GM12873 (cell line): ENCODE measurements around the gene NR2E3.

Experiments
- TF ChIP-seq, protein P1 (sequence below): IDR thresholded peaks from 2 replicates; pipeline ENCODE4 v1.5.1; 2012; ENCODE audit warnings: low read depth, mild to moderate bottlenecking, moderate library complexity, low read length, control low read depth; ENCODE audit not compliant: insufficient read depth; ENCODE audit errors: missing control alignments

The NR2E3 gene

DNA sequence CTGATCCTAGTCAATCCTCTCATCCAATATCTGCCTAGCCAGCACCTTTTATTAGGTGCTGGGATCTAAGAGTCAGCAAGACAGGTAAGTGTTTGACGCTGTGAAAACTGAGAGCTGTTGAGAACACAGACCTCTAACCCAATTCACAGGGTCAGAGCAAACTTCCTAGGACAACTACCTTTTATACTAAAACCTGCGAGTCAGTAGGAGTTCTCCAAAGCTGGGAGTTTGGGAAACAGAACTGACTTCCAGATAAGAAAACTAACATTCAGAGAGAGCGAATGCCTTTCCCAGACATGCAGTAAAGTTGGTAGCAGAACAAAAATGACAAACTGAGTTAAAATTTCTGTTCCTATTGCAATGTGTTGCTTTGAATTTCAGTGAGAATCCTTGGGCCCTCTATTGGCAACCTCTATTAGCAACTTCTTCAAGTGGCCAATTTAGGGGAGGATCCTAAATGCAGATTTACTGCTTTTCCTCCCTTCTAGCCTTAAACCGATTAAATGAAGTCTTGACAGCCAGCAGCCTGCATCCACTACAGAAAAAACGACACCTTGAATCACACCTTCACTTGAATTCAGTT lies 11.3 kb downstream of the NR2E3 start:
- TF ChIP-seq, protein P1, sequence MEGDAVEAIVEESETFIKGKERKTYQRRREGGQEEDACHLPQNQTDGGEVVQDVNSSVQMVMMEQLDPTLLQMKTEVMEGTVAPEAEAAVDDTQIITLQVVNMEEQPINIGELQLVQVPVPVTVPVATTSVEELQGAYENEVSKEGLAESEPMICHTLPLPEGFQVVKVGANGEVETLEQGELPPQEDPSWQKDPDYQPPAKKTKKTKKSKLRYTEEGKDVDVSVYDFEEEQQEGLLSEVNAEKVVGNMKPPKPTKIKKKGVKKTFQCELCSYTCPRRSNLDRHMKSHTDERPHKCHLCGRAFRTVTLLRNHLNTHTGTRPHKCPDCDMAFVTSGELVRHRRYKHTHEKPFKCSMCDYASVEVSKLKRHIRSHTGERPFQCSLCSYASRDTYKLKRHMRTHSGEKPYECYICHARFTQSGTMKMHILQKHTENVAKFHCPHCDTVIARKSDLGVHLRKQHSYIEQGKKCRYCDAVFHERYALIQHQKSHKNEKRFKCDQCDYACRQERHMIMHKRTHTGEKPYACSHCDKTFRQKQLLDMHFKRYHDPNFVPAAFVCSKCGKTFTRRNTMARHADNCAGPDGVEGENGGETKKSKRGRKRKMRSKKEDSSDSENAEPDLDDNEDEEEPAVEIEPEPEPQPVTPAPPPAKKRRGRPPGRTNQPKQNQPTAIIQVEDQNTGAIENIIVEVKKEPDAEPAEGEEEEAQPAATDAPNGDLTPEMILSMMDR: no peak

DNA sequence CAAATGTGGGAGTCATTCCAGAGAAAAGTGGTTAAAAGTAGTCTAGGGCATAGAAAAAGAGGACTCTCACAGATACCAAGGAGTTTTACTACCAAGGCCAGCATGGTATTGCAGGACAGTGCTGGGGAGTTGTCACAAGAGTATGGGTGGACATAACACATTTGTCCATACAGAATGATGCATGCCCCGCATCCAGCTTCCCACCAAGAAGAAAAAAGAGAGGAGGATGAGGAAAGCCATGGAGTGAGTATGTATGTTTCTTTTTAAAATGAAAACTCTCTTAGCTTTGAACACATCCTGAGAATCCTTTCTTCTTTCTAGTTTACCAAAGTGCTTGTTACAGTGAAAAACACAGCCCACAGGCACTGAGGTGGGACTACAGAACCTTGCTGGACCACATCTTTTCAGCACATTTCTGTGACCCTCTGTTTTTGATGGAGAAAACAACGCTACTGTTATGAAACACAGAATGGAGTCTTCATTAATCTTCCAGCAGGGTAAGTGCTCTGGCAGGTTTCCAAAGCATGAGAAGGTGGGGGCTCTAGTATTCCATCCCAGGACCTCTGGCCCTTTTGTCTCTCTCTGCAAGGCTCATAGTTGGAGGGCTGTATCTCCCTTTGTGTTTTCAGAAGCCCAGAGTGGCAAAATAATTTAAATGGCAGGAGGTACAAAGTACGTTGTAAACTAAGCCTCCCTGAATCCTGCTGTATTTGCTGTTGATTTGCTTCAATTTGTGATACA lies 12.7 kb downstream of the NR2E3 start:
- TF ChIP-seq, protein P1: no peak

DNA sequence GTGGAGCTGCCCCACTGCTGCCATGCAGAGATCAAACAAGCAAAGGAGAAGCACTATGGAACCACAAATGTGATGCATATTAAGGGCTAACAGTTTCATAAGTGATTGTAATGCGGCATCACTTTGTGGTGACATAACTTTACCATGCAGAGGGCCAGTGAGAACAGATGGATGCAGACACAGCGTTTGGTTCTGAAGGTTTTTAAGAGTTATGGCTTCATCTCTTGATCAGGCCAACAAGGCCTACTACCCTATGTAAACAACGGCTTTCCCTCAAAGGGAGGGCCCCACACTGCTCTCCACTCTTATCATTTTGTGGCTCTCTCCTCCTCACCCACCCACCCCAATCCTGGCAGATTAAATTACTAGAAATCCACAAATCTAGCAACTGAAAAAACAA lies 13.4 kb downstream of the NR2E3 start:
- TF ChIP-seq, protein P1: no peak

DNA sequence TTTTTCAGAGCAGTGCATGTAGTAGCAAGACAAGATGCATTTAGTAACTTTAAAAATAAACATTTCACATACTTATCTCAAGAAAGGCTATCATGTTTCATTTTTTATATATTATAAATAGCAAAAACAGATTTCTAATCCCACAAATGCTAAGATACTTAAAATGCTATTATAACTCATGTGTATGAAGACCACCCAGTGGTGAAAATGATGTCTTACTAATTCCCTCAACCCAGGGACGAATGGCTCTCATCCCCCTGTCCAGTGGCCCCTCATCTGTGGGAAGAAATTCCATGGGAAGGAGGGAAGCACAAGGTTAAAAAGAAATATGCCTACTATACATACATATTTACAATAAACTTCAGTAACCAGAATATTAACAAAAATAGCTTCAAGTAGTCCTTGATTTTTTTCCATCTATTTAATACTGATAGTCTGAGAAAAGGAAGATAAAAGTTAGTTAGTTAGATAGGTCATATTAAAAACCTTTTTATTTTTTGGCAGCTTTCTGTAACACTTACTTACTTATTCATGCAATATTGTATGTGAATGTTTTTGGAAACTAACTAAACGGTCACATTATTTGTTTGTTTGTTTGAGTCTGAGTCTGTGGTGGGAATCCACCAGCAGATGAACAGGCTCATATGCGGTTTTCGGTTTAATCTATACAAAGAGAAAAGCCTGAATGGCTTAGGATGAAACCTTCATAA lies 14.8 kb downstream of the NR2E3 start:
- TF ChIP-seq, protein P1: no peak

DNA sequence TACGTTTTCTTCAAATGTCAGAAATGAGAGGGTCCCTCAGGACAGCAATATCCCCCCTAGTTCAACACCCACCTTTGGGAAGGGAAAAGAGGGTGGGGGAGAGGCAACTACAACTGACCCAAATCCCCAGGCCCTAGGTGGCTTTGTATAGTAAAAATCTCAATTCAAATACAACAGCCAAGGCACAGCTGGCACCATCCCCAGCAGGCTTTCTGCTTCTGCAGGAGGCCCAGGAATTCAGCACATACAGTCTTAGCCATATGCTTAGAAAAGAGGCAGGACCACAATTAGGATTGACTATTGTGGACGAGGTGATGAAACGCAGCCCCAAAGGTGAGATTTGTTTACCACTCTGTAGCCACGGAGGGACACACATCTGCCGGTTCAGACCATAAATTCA lies 15.8 kb downstream of the NR2E3 start:
- TF ChIP-seq, protein P1: no peak

DNA sequence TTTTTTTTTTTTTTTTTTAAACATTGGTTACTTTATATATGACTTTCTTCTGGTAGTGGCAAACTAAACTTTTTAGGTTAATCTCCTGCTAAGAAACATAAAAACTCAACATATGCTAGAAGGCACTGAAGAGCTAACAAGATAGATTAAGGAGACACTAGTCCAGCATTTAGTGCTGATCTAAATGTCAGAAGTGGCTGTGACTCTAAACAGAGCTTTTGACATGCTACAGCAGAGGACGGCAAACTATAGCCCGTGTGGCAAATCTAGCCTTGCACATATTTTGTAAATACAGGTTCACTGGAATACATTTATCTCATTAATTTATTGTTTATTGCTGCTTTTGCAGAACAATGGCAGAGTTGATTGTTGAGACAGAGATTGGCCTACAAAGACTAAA lies 20.6 kb downstream of the NR2E3 start:
- TF ChIP-seq, protein P1: no peak

DNA sequence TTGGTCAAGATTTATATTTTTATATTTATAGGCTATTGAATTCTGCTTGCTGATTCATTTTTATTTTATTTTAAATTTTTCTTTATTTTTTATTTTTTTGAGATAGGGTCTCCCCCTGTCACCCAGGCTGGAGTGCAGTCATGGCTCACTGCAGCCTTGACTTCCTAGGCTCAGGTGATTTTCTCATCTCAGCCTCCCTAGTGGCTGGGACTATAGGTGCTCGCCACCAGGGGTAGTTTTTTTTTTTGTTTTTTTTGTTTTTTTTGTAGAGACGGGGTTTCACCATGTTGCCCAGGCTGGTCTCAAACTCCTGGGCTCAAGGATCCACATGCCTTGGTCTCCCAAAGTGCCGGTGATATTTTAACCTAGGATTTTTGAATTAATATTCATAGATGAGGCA lies 31.2 kb downstream of the NR2E3 start:
- TF ChIP-seq, protein P1: no peak
